NCI-H446 treated with DMSO at 0.1 percent for 48 hours (cell line): Measurements from ENCODE around the gene SIRT4.
"Not testable (repeated sequence)": the region's sequence is repeated elsewhere in the genome, so short reads cannot be mapped to it uniquely, and the experiment has no call there.

Source experiments
- DNase-seq: peaks from one replicate; lab custom pipeline; 2025; lab: John Stamatoyannopoulos, UW

Gene SIRT4

GRCh38 chr12:120335447-120335846 is 33.3 kb downstream of the SIRT4 start:
- DNase-seq = not testable (repeated sequence)

- not testable (repeated sequence) for DNase-seq
Observed at GRCh38 chr12:120336392-120336791, 34.3 kb downstream of the SIRT4 start.

- no peak for DNase-seq
Observed at GRCh38 chr12:120337730-120338129, 35.6 kb downstream of the SIRT4 start.

DNA sequence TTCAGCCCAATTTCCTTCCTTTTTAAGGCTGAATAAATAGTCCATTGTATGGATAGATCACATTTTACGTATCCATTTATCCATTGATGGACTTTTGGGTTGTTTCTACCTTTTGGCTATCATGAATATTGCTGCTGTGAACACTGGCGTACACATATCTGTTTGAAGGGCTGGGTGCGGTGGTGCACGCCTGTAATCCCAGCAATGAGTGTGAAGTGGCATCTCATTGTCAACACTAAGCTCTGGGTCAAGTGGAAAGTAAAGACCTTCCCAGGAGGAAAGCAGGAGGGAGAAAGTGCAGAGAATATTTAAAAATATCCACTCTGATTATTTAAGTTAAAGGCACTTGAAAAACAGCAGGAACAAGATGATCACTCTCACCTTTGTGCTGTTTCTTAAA is 37.1 kb downstream of the SIRT4 start:
- no peak for DNase-seq

- DNase-seq = no peak
Observed at GRCh38 chr12:120342175-120343038, 40.3 kb downstream of the SIRT4 start.

DNA sequence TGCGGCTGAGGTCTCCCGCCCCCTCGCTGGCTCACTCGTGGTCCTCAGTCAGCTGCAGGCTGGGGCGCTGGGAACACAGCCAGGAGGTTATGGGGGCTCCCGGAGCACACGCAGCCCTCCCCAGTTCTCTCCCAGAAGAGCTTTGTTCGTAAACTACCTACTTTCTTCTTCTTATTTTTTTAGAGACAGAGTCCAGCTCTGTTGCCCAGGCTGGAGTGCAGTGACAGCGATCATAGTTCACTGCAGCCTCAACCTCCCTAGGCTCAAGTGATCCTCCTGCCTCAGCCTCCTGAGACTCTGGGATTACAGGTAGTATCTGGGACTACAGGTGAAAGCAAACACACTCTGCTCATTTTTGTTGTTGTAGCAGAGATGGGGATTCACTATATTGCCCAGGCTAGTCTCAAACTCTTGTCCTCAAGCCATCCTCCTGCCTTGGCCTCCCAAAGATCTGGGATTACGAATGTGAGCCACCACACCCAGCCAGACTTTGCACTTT is 41.0 kb downstream of the SIRT4 start:
- DNase-seq = no peak

GRCh38 chr12:120343692-120344091 is 41.6 kb downstream of the SIRT4 start:
- no peak for DNase-seq

GRCh38 chr12:120346031-120346430 is 43.9 kb downstream of the SIRT4 start:
- no peak for DNase-seq

DNA sequence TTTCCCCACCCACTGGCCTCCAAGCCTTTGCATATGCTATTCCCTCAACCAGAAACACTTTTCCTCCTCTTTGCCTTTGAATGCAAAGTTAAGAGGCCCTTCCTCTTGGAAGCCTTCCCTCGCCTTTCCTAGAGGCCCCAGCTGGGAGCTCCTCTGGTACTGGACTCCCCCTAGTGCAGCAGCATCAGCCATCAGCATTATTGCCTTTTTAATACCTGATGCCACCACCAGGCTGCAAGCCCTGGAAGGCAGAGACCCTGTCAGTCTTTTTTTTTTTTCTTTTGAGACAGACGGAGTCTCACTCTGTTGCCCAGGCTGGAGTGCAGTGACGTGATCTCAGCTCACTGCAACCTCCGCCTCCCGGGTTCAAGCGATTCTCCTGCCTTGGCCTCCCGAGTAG is 44.6 kb downstream of the SIRT4 start:
- no peak for DNase-seq

DNA sequence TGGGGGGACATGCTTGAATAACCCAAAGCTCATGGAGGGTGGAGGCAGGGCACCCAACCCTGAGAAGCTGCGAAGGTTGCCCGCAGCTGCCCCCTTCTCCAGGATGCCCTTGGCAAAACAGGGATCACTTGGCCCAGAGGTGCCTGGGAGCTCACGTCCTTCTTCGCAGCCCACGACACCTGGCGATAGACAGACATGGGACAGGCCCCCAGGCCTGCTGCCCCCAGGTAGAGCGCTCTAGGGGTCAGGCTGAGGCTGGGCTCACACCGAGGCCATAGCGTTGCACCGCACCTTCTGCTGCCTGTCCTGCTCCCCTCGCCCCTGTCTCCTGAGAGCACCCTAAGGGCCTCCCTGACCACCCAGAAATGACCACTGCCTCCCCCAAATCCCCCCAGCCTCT is 45.6 kb downstream of the SIRT4 start:
- DNase-seq = no peak

DNA sequence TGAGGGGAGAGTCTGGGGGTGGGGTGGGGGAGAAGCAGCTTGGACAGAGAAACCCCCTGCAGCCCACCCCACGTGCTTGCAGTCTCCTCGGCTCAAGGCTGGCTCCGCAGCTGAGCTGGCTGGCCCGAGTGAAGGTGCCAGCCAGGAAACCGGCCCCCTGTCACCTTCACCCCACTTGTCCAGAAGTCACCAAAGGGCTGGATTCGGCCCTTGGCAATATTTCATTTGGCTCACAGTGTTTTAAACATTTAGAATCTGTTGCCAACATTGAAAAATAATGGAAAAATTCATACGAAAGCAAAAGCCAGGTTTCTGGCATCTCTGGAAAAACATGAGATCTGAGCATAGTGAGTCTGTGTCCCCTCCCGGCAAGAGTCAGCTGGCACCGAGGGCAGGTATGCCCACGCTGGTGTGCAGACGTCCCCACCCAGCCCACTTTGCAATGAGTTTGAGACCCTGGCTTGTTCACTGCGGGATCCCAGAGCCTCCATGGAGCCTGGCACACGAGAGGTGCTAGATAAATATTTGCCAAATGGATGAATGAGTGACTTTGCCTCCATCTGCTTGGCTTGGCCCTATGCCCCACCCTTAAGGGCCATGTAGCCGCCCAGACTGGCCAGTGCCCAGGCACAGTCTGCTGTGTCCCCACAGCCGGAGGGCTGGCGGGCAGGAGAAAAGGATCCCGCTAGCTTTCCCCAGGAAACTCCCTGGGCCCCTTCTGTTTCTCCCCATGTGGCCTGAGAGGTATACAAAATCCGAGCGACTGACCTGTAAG is 48.6 kb downstream of the SIRT4 start:
- DNase-seq = peak; percentile 60

DNA sequence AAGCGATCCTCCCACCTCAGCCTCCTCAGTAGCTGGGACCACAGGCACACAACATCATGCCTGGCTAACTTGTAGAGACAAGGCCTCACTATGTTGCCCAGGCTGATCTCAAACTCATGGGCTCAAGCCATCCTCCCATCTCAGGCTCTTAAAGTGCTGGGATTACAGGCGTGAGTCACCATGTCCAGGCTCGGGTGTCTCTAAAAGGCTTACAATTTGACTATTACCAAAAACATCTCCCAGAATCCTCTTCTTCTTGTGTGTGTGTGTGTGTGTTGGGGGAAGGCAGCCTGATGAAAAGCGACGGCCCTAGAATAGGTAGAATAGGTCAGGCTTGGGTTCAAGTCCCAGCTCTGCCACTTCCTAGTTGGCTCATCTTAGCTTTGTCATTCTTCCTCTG is 50.0 kb downstream of the SIRT4 start:
- DNase-seq = no peak

DNA sequence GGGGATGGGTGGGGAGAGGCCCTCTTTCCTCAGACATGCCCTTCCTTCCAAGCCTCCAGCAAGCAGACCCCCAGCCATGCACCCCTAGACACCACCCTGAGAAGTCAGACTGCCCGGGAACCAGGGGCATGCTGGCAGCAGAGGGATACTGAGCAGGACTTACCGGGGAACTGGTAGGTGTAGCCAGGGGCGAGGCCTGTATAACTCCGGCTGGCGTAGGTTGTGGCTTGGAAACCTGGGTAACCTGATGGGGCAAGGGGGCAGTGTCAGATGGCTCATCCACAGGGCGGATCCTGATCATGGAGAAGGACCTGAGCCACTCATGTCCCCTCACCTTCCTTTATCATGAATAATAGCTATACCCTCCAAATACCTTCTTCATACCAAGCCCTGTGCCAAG is 51.0 kb downstream of the SIRT4 start:
- DNase-seq = no peak

DNA sequence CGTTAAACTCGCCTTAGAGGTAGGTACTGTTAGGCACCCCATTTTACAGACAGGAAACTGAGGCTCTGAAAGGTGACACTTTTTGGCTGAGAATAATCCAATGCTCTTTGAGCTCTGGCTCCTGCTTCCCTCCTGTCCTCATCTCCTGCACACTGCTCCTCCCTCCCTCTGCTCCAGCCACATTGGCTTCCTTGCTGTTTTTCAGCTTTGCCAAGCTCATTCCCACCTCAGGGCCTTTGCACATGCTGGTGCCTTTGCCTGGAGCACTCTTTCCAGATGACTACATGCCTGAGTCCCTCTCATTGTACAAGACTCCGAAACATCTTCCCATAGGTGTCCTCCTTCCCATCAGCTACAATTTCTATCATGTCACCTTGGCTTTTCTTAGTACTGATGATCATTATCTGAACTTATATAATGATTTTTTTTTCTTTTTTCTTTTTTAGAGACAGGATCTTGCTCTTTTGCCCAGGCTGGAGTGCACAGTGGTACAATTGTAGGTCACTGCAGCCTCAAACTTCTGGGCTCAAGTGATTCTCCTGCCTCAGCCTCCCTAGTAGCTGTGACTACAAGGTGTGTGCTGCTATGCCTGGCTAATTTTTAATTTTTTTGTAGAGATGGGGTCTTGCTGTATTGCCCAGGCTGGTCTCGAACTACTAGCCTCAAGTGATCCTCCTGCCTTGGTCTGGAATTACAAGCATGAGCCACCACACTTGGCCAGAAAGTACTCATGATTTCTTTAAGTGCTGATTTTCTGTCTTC is 51.6 kb downstream of the SIRT4 start:
- no peak for DNase-seq

GRCh38 chr12:120356567-120357030 is 54.5 kb downstream of the SIRT4 start:
- DNase-seq = peak; percentile 26

DNA sequence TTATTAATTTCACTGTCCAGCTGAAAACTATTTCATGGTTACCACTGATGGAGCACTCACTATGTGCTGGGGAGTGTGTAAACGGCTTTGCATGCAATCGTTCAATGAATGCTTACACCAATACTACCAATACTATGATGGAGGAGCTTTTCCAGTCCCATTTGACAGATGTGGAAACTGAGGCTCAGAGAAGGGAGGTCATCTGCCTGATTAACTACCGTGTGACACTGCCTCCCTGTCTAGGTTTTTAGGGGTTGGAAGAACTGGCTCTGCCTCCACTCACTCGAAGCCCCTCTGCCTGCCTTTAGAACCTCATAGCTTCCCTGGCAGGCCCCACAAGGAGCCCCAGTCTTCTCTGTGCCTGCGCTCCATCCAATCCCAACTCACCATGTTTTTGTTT is 55.0 kb downstream of the SIRT4 start:
- no peak for DNase-seq

GRCh38 chr12:120358412-120359100 is 56.4 kb downstream of the SIRT4 start:
- DNase-seq = no peak

GRCh38 chr12:120359128-120359527 is 57.0 kb downstream of the SIRT4 start:
- DNase-seq = no peak

DNA sequence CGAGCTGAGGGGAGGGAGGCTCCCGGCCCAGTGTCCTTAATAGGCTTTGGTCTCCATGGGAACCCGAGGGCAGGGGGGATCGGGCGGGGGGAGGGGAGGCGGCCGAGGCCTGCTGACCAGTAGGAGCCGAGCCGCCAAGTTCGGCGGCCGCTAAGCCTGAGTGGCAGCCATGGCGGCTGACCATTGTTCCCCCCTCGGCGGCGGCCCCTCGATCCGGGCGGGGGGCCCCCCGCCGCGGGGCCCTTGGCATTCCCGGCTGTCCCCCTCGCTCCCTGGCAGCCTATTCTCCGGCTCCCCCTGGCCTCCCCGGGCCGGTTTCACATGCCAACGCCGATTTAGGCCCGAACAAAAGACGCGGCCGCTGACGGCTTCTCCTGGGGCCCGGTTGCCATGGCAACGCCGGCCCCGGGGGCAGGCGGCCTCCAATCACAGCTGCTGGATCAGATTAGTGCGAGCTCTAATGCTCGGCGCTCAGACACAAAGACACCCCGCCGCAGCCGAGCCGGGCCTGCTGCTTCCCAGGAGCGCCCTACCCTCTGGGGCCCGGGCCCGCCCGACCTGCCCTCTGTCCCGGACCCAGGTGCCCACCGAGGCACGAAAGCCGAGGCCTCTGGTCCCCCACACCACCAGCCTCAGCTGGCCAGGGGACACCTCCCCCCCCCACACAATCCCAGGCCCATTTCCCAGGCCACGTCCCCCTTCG is 59.5 kb downstream of the SIRT4 start:
- peak; percentile 58 for DNase-seq
